HepG2 (cell line): Measurements from ENCODE around the gene EDNRA. TPM values are rescaled to one million over a fixed set of nuclear protein-coding genes. Genes with fewer than 3 reads are reported as not detected.

ENCODE experiments used
- ATAC-seq: fragments of 200-7000 bp; cut with Tn5 transposase; 3 replicates; pipeline ENCODE4 v1.9.1; 2020; ENCODE audit warnings: mild to moderate bottlenecking, moderate library complexity
- BruUV-seq: library from RNA; stranded (reverse); fragments of 400-500 nt; replicated peaks from 2 replicates; lab custom pipeline; 2021; lab: Mats Ljungman, UMichigan
- CTCF ChIA-PET: fragments of 300-600 bp; formaldehyde crosslinking; extraction: SDS; loops from one replicate; lab custom pipeline; 2021; ENCODE audit warnings: low total read pairs, inconsistent platforms, low intra/inter-chr PET ratio; lab: Yijun Ruan, JAX
- POLR2A ChIA-PET: fragments of 350-600 bp; sonication (Branson Sonifier 250); formaldehyde crosslinking; loops from one replicate; lab custom pipeline; 2020; ENCODE audit warnings: antibody characterized with exemption, inconsistent platforms; lab: Yijun Ruan, JAX
- DNase-seq: peaks from one replicate; pipeline ENCODE4 v3.0.0-alpha.2; 2015; ENCODE audit warnings: low spot score
- FAIRE-seq: peaks from 3 replicates; lab custom pipeline; 2011; peaks lifted over from hg19 to GRCh38; lab: Jason Lieb, UNC
- H2AFZ ChIP-seq: one replicate; pipeline ENCODE4 v1.6.1; 2011; ENCODE audit warnings: low read length, inconsistent platforms
- H3K27ac ChIP-seq: fragments of 300-600 bp; 3 replicates; pipeline ENCODE4 v1.8.0; 2011; ENCODE audit warnings: mixed run types, mild to moderate bottlenecking, mixed read lengths, low read length, inconsistent platforms; ENCODE audit not compliant: insufficient read depth; ENCODE audit errors: extremely low read length
- H3K27me3 ChIP-seq, 2 experiments: fragments of 200-600 bp in 1 of 2; 2 replicates in 1 of 2; 3 replicates in 1 of 2; pipeline versions ENCODE4 v1.6.0 to v1.8.0; 2011; ENCODE audit warnings: low read length in 2 of 2, mild to moderate bottlenecking in 2 of 2, moderate library complexity in 2 of 2, inconsistent platforms in 1 of 2; ENCODE audit not compliant: insufficient read depth in 2 of 2, control insufficient read depth in 1 of 2
- H3K36me3 ChIP-seq, 2 experiments: fragments of 200-600 bp in 1 of 2; replicated peaks in 1 of 2; 2 replicates in 1 of 2; 3 replicates in 1 of 2; pipeline versions ENCODE4 v1.5.1 to v1.8.0; 2011; ENCODE audit warnings: low read length in 2 of 2, inconsistent platforms in 1 of 2; ENCODE audit not compliant: insufficient read depth in 2 of 2, control insufficient read depth in 1 of 2
- H3K4me1 ChIP-seq: 2 replicates; pipeline ENCODE4 v1.5.1; 2012; ENCODE audit warnings: low read length, inconsistent platforms; ENCODE audit not compliant: insufficient read depth
- H3K4me2 ChIP-seq: 2 replicates; pipeline ENCODE4 v1.6.0; 2011; ENCODE audit warnings: low read depth, low read length, inconsistent platforms
- H3K4me3 ChIP-seq, 3 experiments: fragments of 200-600 bp in 1 of 3; sonication (generic), shearing (Covaris generic) in 1 of 3; replicated peaks in 1 of 3; 2 replicates each; pipeline ENCODE4 v1.5.1; 2011 to 2016; ENCODE audit warnings: low read length in 3 of 3, inconsistent platforms in 2 of 3, low read depth in 2 of 3, mild to moderate bottlenecking in 2 of 3, control low read depth in 1 of 3, mixed read lengths in 1 of 3; ENCODE audit not compliant: insufficient read depth in 1 of 3
- H3K79me2 ChIP-seq: one replicate; pipeline ENCODE4 v1.6.1; 2011; ENCODE audit warnings: low read length, inconsistent platforms; ENCODE audit not compliant: insufficient read depth
- H3K9ac ChIP-seq: 2 replicates; pipeline ENCODE4 v1.6.0; 2011; ENCODE audit warnings: mild to moderate bottlenecking, low read depth, low read length, inconsistent platforms; ENCODE audit not compliant: insufficient read depth
- H3K9me3 ChIP-seq: 2 replicates; pipeline ENCODE4 v1.5.1; 2012; ENCODE audit warnings: mild to moderate bottlenecking, low read length
- H4K20me1 ChIP-seq: 2 replicates; pipeline ENCODE4 v1.6.0; 2011; ENCODE audit warnings: inconsistent platforms, mild to moderate bottlenecking, low read length, moderate library complexity; ENCODE audit not compliant: insufficient read depth
- ASH2L ChIP-seq: fragments of 300-600, 200-600 bp; sonication (generic); IDR thresholded peaks from 2 replicates; pipeline ENCODE4 v1.7.0; 2017; ENCODE audit warnings: low read depth, mild to moderate bottlenecking, moderate library complexity, mixed read lengths, low read length; ENCODE audit not compliant: insufficient read length
- HNRNPH1 ChIP-seq: fragments of 200-400 bp; formaldehyde crosslinking; optimal IDR thresholded peaks from 2 replicates; pipeline ENCODE3; 2017; ENCODE audit warnings: mild to moderate bottlenecking, low read depth, low read length
- KAT2B ChIP-seq: fragments of 150-350 bp; IDR thresholded peaks from 2 replicates; pipeline ENCODE4 v1.6.1; 2014; ENCODE audit warnings: low read depth, low read length, borderline replicate concordance
- LCORL ChIP-seq, 2 experiments: fragments of 450-650 bp in 1 of 2; sonication (generic) in 1 of 2; formaldehyde crosslinking in 1 of 2; IDR thresholded peaks; 2 replicates each; pipeline versions ENCODE4 v1.5.0 to v1.6.1; 2017 to 2020; ENCODE audit warnings: antibody characterized with exemption in 1 of 2, missing genetic modification reagents in 1 of 2
- MAZ ChIP-seq, 2 experiments: sonication (generic) in 1 of 2; formaldehyde crosslinking in 1 of 2; IDR thresholded peaks; 2 replicates each; pipeline versions ENCODE4 v1.5.0 to v1.6.1; 2012 to 2020; ENCODE audit warnings: low read depth in 2 of 2, mild to moderate bottlenecking in 2 of 2, borderline replicate concordance in 1 of 2, improper control_type of control experiment in 1 of 2, low read length in 1 of 2, missing genetic modification reagents in 1 of 2, moderate library complexity in 1 of 2
- MIER3 ChIP-seq: IDR thresholded peaks from 2 replicates; pipeline ENCODE4 v1.6.1; 2016; ENCODE audit warnings: missing compliant biosample characterization, borderline replicate concordance
- NR2F6 ChIP-seq, 2 experiments: IDR thresholded peaks; 2 replicates each; pipeline ENCODE4 v1.6.1; 2016; ENCODE audit warnings: antibody characterized with exemption in 1 of 2, mild to moderate bottlenecking in 1 of 2
- PHB2 ChIP-seq: fragments of 450-650 bp; IDR thresholded peaks from 2 replicates; pipeline ENCODE4 v1.6.1; 2018; ENCODE audit not compliant: partially characterized antibody
- SYNCRIP ChIP-seq: fragments of 200-400 bp; formaldehyde crosslinking; IDR thresholded peaks from 2 replicates; pipeline ENCODE4 v1.6.1; 2018; ENCODE audit warnings: mild to moderate bottlenecking, low read depth, low read length; ENCODE audit not compliant: insufficient read depth
- TCF7L2 ChIP-seq: IDR thresholded peaks from 2 replicates; pipeline ENCODE4 v1.6.1; 2011; ENCODE audit warnings: mild to moderate bottlenecking, low read depth, low read length, moderate library complexity
- ZFP62 ChIP-seq: sonication (generic); formaldehyde crosslinking; IDR thresholded peaks from 2 replicates; pipeline ENCODE4 v1.4.0; 2020; ENCODE audit warnings: missing genetic modification reagents
- ZNF20 ChIP-seq: sonication (generic); formaldehyde crosslinking; IDR thresholded peaks from 2 replicates; pipeline ENCODE4 v1.4.0; 2020; ENCODE audit warnings: mild to moderate bottlenecking, moderate library complexity, missing genetic modification reagents
- ZNF207 ChIP-seq: fragments of 450-650 bp; IDR thresholded peaks from 2 replicates; pipeline ENCODE4 v1.6.1; 2016; ENCODE audit warnings: antibody characterized with exemption, borderline replicate concordance
- ZNF331 ChIP-seq: sonication (generic); formaldehyde crosslinking; IDR thresholded peaks from 2 replicates; pipeline ENCODE4 v1.4.0; 2020; ENCODE audit warnings: missing genetic modification reagents
- ZNF33A ChIP-seq: sonication (generic); formaldehyde crosslinking; IDR thresholded peaks from 2 replicates; pipeline ENCODE4 v1.5.1; 2020; ENCODE audit warnings: missing genetic modification reagents, mild to moderate bottlenecking, moderate library complexity, borderline replicate concordance
- ZNF569 ChIP-seq: sonication (generic); formaldehyde crosslinking; IDR thresholded peaks from 2 replicates; pipeline ENCODE4 v1.5.0; 2020; ENCODE audit warnings: mild to moderate bottlenecking, missing genetic modification reagents, moderate library complexity, borderline replicate concordance
- ZNF605 ChIP-seq: sonication (generic); formaldehyde crosslinking; IDR thresholded peaks from 2 replicates; pipeline ENCODE4 v1.8.0; 2022; ENCODE audit warnings: mild to moderate bottlenecking, missing genetic modification reagents
- WGBS: methylation state at CpG from one replicate; pipeline ENCODE4 v1.1.6; 2017; ENCODE audit warnings: low lambda C conversion rate; 5-methylcytosine and 5-hydroxymethylcytosine counted together
- in situ Hi-C: cut with HindIII; loops from 2 replicates; pipeline ENCODE4 v1.10.0; 2017; ENCODE audit warnings: low pct_unique_long_range_greater_than_20kb; ENCODE audit not compliant: extremely low pct_ligation_motif_present
- intact Hi-C: fragments of 100-400 bp; cut with micrococcal nuclease; formaldehyde crosslinking; loops from one replicate; pipeline ENCODE4 v1.10.0; 2022; ENCODE audit not compliant: unreplicated experiment
- polyA plus RNA-seq, 8 experiments: library from polyadenylated mRNA; depleted of rRNA in 3 of 8; stranded (reverse) in 7 of 8; unstranded in 1 of 8; fragments of >200 nt; fragmentation: Illumina TruSeq in 4 of 8; extraction: Trizol in 4 of 8; gene quantifications; 2 replicates each; pipeline versions ENCODE4 v1.2.1 to v1.2.3, GENCODE V29; 2011 to 2016; ENCODE audit warnings: low read depth in 4 of 8, missing spikeins in 1 of 8, mixed read lengths in 1 of 8; ENCODE audit not compliant: insufficient read depth in 1 of 8
- total RNA-seq, 5 experiments: library from RNA; depleted of rRNA; stranded (reverse); fragments of >200 nt; fragmentation: Illumina TruSeq; extraction: Trizol; gene quantifications; 2 replicates each; pipeline ENCODE4 v1.2.3, GENCODE V29; 2016; ENCODE audit warnings: low read depth in 1 of 5
- TF ChIP-seq, protein P1 (sequence below): sonication (generic); formaldehyde crosslinking; IDR thresholded peaks from 2 replicates; pipeline ENCODE4 v1.5.0; 2020; ENCODE audit warnings: missing genetic modification reagents

Gene EDNRA
- total and polyA plus RNA-seq, 2 of the 13 experiments (the other 11 are each of a cell fraction or from before 2014, with no cell fraction given), result not detected

DNA sequence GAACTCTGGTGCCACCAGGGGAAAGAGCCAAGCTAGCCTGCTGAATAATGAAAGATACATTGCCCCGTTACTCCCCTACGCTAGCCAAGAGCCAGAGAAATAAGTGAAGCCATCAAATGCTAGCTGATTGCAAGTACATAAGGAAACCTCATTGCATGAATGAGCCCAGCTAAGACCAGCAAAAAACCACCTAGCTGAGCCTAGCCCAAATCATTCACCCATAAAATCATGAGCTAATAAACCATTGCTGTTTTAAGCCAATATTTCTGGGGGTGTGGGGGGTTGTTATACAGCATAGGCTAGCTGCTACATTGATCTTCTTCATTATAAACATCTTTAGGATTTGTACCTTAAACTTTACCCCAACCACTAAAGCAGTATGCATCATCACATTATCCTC lies 15.4 kb upstream of the EDNRA start:
- H3K27ac ChIP-seq, result no peak overlapping the region
- H2AFZ ChIP-seq, result no peak overlapping the region
- H3K9ac ChIP-seq, result no peak overlapping the region
- 0% methylated on average over 2 of the region's 2 CpGs for WGBS
- no peaks in the 10 kb centered on the region for H4K20me1 ChIP-seq
- H3K79me2 ChIP-seq, result no peaks in the 10 kb centered on the region
- DNase-seq, result no peak
- no peak for ATAC-seq
- no peaks in the 10 kb centered on the region for H3K36me3 ChIP-seq
- FAIRE-seq, result no peak
- CTCF ChIA-PET, result no interaction called here
- no peak overlapping the region for H3K4me2 ChIP-seq
- in situ Hi-C loops, result no loop called here
- intact Hi-C loops, result no loop called here
- no TSS peak for BruUV-seq
- POLR2A ChIA-PET, result no interaction called here
- TF ChIP-seq HNRNPH1 (no peak), ZNF331 (CRISPR knock-in tag) (peak; percentile 80)
- no peak overlapping the region for H3K4me3 ChIP-seq
- no peaks in the 10 kb centered on the region for H3K4me1 ChIP-seq
- H3K27me3 ChIP-seq, result no peaks in the 10 kb centered on the region
- H3K9me3 ChIP-seq, result no peaks in the 10 kb centered on the region

DNA sequence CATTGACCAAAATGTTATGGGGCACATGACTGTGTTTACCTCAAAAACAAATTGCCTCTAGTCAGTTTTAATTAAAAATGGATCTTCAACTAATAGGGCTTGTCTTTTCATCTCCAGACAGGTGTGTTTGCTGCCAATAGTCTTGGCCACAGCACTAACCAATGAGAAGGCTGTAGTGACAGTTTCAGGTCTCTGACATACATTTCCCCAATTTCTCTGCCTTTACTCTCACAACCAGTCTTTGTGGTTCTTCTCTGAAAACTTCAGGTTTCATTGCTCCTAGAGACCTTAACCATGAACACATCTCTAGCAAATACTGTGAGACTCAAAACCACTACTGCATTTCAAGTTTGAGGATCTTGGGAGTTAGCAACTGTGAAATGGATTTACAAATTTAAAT lies 3.5 kb upstream of the EDNRA start:
- in situ Hi-C loops, result no loop called here
- ATAC-seq (no peak), DNase-seq (no peak), FAIRE-seq (no peak)
- TF ChIP-seq TCF7L2 (no peak), PHB2 (no peak), LCORL (IDR thresholded peaks at IDR 0.05) (no peak), LCORL (CRISPR knock-in tag; IDR thresholded peaks at IDR 0.05) (no peak), ZNF33A (CRISPR knock-in tag) (no peak), ZNF20 (CRISPR knock-in tag) (no peak), NR2F6 (IDR thresholded peaks at IDR 0.05) (no peak), NR2F6 (CRISPR knock-in tag; IDR thresholded peaks at IDR 0.05) (no peak), MAZ (IDR thresholded peaks at IDR 0.05; ENCODE audit: borderline replicate concordance, low read depth, low read length) (no peak), MAZ (CRISPR knock-in tag; IDR thresholded peaks at IDR 0.05; ENCODE audit: low read depth) (no peak), KAT2B (no peak), MIER3 (CRISPR knock-in tag) (no peak), ZNF569 (CRISPR knock-in tag) (no peak), ZFP62 (CRISPR knock-in tag) (no peak), ZNF605 (CRISPR knock-in tag) (no peak), ZNF207 (no peak), SYNCRIP (no peak), ASH2L (no peak)
- TF ChIP-seq, protein P1, sequence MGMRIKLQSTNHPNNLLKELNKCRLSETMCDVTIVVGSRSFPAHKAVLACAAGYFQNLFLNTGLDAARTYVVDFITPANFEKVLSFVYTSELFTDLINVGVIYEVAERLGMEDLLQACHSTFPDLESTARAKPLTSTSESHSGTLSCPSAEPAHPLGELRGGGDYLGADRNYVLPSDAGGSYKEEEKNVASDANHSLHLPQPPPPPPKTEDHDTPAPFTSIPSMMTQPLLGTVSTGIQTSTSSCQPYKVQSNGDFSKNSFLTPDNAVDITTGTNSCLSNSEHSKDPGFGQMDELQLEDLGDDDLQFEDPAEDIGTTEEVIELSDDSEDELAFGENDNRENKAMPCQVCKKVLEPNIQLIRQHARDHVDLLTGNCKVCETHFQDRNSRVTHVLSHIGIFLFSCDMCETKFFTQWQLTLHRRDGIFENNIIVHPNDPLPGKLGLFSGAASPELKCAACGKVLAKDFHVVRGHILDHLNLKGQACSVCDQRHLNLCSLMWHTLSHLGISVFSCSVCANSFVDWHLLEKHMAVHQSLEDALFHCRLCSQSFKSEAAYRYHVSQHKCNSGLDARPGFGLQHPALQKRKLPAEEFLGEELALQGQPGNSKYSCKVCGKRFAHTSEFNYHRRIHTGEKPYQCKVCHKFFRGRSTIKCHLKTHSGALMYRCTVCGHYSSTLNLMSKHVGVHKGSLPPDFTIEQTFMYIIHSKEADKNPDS (CRISPR knock-in tag), result no peak
- H3K9me3 ChIP-seq, result no peaks in the 10 kb centered on the region
- ChIA-PET CTCF (no interaction called here), POLR2A (no interaction called here)
- peaks cover 1 to 22% of the 10 kb centered on the region in 2 experiments; a peak in 2 of 5 replicates for H3K27me3 ChIP-seq
- H3K4me3 ChIP-seq, result no peak overlapping the region
- BruUV-seq, result no TSS peak
- no peaks in the 10 kb centered on the region for H3K36me3 ChIP-seq
- H4K20me1 ChIP-seq, result no peaks in the 10 kb centered on the region
- intact Hi-C loops, result no loop called here
- H3K4me2 ChIP-seq, result no peak overlapping the region
- no peak overlapping the region for H2AFZ ChIP-seq
- H3K4me1 ChIP-seq, result no peaks in the 10 kb centered on the region
- H3K27ac ChIP-seq, result no peak overlapping the region
- H3K79me2 ChIP-seq, result no peaks in the 10 kb centered on the region
- H3K9ac ChIP-seq, result no peak overlapping the region
